Measurements from ENCODE around the gene TNNT3. TPM values are rescaled to one million over a fixed set of nuclear protein-coding genes. Genes with fewer than 3 reads are reported as not detected.

The TNNT3 gene
- total RNA-seq, 1 experiment from 2014 or later: not detected

DNA sequence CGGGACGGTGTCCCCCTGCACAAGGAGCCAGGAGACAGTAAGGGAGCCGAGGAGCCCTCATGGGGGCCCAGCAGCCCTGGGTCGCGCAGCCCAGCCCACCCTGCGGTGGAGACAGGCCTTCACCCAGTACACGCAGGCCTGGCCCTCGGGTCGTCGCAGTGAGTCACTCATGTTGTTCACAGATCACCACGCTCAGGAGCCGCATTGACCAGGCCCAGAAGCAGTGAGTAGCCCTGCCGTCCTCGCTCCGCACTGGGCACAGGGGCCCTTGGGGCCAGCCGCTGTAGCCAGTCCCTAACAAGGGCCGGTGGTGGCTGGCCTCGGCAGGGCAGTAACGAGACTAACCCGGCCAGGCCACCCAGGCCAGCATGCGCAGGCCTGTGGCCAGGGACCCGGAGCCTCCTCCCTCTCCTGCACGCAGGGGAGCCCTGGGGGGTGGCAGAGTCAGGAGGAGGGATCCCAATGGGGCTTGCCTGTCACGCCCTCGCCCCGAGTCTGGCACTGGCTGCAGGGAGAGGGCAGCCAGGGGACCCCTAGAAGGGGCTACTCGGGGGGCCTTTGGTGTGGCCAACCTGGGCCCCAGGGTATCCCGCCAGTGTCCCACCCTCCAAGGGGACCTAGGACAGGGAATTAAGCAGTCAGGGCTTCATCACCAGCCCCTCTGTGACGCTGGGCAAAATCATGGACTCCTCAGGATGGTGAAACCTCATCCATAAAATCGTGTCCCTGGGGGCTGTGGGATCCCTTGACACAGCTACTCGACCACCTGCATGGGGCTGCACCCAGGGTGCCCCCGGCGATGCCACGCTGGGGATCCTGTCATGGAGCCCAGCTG lies 17.5 kb downstream of the TNNT3 start:
- H3K79me2 ChIP-seq (ENCODE audit: low read depth): no peaks in the 10 kb centered on the region
- no peaks in the 10 kb centered on the region for H3F3A ChIP-seq (ENCODE audit: insufficient read depth, low read depth)
- ChIA-PET CTCF (interaction anchor here (0.6 kb wide), 1 partner anchor 303 kb away, joined by 3 read pairs; no protein-coding TSS in a partner anchor), POLR2A (ENCODE audit: unreplicated experiment) (interaction anchor here (0.6 kb wide), 1 partner anchor 783 kb away, joined by 4 read pairs; no protein-coding TSS in a partner anchor)
- BruUV-seq (replicated peaks): no TSS peak
- no peak for DNase-seq
- H3K4me3 ChIP-seq: no peak overlapping the region
- no peaks in the 10 kb centered on the region for H3K4me1 ChIP-seq (replicated peaks; ENCODE audit: insufficient read depth)
- no peaks in the 10 kb centered on the region for H4K20me1 ChIP-seq (ENCODE audit: insufficient read depth)
- no peaks in the 10 kb centered on the region for H3K9me3 ChIP-seq (ENCODE audit: insufficient read depth, low read depth)
- H3K27me3 ChIP-seq (ENCODE audit: insufficient read depth, low read depth): peaks cover 39% of the 10 kb centered on the region
- H2AFZ ChIP-seq: no peak overlapping the region
- intact Hi-C loops (cut with micrococcal nuclease; ENCODE audit: unreplicated experiment): no loop called here
- TF ChIP-seq EZH2 (IDR thresholded peaks at IDR 0.05; ENCODE audit: low read depth): no peak
- TF ChIP-seq, protein P1, sequence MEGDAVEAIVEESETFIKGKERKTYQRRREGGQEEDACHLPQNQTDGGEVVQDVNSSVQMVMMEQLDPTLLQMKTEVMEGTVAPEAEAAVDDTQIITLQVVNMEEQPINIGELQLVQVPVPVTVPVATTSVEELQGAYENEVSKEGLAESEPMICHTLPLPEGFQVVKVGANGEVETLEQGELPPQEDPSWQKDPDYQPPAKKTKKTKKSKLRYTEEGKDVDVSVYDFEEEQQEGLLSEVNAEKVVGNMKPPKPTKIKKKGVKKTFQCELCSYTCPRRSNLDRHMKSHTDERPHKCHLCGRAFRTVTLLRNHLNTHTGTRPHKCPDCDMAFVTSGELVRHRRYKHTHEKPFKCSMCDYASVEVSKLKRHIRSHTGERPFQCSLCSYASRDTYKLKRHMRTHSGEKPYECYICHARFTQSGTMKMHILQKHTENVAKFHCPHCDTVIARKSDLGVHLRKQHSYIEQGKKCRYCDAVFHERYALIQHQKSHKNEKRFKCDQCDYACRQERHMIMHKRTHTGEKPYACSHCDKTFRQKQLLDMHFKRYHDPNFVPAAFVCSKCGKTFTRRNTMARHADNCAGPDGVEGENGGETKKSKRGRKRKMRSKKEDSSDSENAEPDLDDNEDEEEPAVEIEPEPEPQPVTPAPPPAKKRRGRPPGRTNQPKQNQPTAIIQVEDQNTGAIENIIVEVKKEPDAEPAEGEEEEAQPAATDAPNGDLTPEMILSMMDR (conservative IDR thresholded peaks at IDR 0.05): no peak
- H3K36me3 ChIP-seq (ENCODE audit: low read depth): no peaks in the 10 kb centered on the region
- no peak overlapping the region for H3K4me2 ChIP-seq
- H3K9me2 ChIP-seq (ENCODE audit: insufficient read depth): no peaks in the 10 kb centered on the region
- no peak overlapping the region for H3K27ac ChIP-seq

DNA sequence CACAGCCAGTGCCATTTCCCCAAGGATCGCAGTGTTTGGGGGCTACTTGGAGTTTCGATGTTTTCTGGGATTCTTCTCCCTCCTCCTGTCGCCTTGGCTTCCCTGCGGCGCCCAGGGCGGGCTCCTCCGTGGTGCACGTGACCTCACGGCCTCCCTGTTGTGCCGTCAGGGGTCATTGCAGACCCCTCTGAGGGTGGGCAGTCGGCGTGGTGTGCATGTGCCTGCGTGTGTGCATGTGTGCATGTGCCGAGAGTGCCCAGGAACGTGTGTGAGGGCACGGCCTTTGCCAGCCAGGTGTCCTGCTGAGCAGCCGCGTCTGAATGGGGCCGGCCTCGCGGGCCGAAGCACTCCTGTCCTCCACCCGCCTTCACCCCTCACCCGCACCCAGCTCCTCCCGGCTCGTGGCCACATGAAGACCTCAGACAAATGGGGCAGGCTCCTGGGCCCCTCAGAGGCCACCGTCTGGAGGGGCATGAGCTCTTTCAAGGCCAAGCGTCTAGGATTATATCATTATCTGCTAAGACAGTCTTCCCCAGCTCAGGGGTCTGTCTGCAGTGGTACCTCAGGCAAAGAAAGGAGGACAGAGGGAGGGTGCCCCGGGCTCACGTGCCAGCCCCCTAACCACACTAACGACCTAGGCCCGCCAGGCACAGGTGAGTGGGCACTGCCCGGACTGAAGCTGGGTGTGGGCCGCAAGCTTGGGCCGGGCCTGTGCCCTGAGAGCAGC lies 18.3 kb downstream of the TNNT3 start:
- no peak overlapping the region for H2AFZ ChIP-seq
- peaks cover 37% of the 10 kb centered on the region for H3K27me3 ChIP-seq (ENCODE audit: insufficient read depth, low read depth)
- H3K9me2 ChIP-seq (ENCODE audit: insufficient read depth): no peaks in the 10 kb centered on the region
- H3K4me3 ChIP-seq: no peak overlapping the region
- no peak overlapping the region for H3K4me2 ChIP-seq
- H3F3A ChIP-seq (ENCODE audit: insufficient read depth, low read depth): no peaks in the 10 kb centered on the region
- ChIA-PET CTCF (no interaction called here), POLR2A (ENCODE audit: unreplicated experiment) (interaction anchor here (0.6 kb wide), 1 partner anchor 784 kb away, joined by 4 read pairs; no protein-coding TSS in a partner anchor)
- BruUV-seq (replicated peaks): no TSS peak
- no peak for DNase-seq
- intact Hi-C loops (cut with micrococcal nuclease; ENCODE audit: unreplicated experiment): no loop called here
- H3K36me3 ChIP-seq (ENCODE audit: low read depth): no peaks in the 10 kb centered on the region
- H3K79me2 ChIP-seq (ENCODE audit: low read depth): no peaks in the 10 kb centered on the region
- H3K27ac ChIP-seq: no peak overlapping the region
- no peaks in the 10 kb centered on the region for H3K4me1 ChIP-seq (replicated peaks; ENCODE audit: insufficient read depth)
- no peaks in the 10 kb centered on the region for H4K20me1 ChIP-seq (ENCODE audit: insufficient read depth)
- H3K9me3 ChIP-seq (ENCODE audit: insufficient read depth, low read depth): no peaks in the 10 kb centered on the region
- TF ChIP-seq EZH2 (IDR thresholded peaks at IDR 0.05; ENCODE audit: low read depth): no peak
- TF ChIP-seq, protein P1 (conservative IDR thresholded peaks at IDR 0.05): no peak

DNA sequence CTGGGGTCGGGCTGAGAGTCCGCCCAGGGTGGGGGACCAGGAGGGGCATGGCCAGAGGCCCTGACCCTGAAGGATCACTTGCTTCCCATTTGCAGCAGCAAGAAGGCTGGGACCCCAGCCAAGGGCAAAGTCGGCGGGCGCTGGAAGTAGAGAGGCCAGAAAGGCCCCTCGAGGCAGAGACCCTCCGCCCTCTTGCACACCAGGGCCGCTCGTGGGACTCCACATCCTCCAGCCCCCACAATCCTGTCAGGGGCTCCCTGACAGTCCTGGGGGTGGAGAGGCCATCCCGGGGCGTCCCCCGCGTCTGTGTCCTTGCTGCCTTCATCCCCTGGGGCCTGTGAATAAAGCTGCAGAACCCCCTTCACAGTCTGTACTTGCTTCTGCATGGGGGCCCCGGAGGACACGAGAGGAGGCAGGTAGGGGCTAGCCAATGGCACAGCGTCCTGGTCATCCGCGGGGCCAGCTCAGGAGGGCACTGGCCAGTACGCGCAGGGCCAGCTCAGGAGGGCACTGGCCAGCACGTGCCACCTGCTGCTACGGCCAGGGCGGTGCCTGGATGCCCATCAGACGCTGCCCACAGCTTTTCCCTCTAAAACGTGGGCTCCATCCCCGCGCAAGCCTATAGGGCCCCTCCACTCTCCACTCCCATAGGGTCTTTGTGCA lies 19.0 kb downstream of the TNNT3 start:
- no peaks in the 10 kb centered on the region for H4K20me1 ChIP-seq (ENCODE audit: insufficient read depth)
- CTCF ChIA-PET: no interaction called here

More for the DNA sequence above, 19.0 kb downstream of the TNNT3 start:
- no peaks in the 10 kb centered on the region for H3K9me3 ChIP-seq (ENCODE audit: insufficient read depth, low read depth)
- no peak overlapping the region for H3K27ac ChIP-seq
- DNase-seq: no peak
- POLR2A ChIA-PET (ENCODE audit: unreplicated experiment): no interaction called here
- H3K27me3 ChIP-seq (ENCODE audit: insufficient read depth, low read depth): peaks cover 33% of the 10 kb centered on the region
- no peak overlapping the region for H3K4me3 ChIP-seq
- TF ChIP-seq EZH2 (IDR thresholded peaks at IDR 0.05; ENCODE audit: low read depth): no peak
- TF ChIP-seq, protein P1 (conservative IDR thresholded peaks at IDR 0.05): no peak
- H3K36me3 ChIP-seq (ENCODE audit: low read depth): no peaks in the 10 kb centered on the region
- no peak overlapping the region for H2AFZ ChIP-seq
- H3F3A ChIP-seq (ENCODE audit: insufficient read depth, low read depth): no peaks in the 10 kb centered on the region
- H3K4me1 ChIP-seq (replicated peaks; ENCODE audit: insufficient read depth): no peaks in the 10 kb centered on the region
- H3K9me2 ChIP-seq (ENCODE audit: insufficient read depth): no peaks in the 10 kb centered on the region
- no peaks in the 10 kb centered on the region for H3K79me2 ChIP-seq (ENCODE audit: low read depth)
- no peak overlapping the region for H3K4me2 ChIP-seq
- BruUV-seq (replicated peaks): no TSS peak
- intact Hi-C loops (cut with micrococcal nuclease; ENCODE audit: unreplicated experiment): no loop called here
